PC-9 (cell line): ENCODE results near the gene SYTL2. TPM values are rescaled to one million over a fixed set of nuclear protein-coding genes. Genes with fewer than 3 reads are reported as not detected.

Experiments used
- BruUV-seq: library from RNA; stranded (reverse); fragments of 400-500 nt; replicated peaks from 2 replicates; lab custom pipeline; 2021; lab: Mats Ljungman, UMichigan
- CTCF ChIA-PET: fragments of 300-600 bp; sonication (Branson Sonifier 250); formaldehyde crosslinking; loops from one replicate; lab custom pipeline; 2022; ENCODE audit warnings: antibody characterized with exemption; lab: Charles Lee
- POLR2A ChIA-PET: fragments of 300-600 bp; sonication (Branson Sonifier 250); formaldehyde crosslinking; loops from one replicate; lab custom pipeline; 2022; ENCODE audit warnings: antibody characterized with exemption; ENCODE audit not compliant: unreplicated experiment; lab: Charles Lee
- DNase-seq, 2 experiments: peaks; one replicate each; pipeline versions ENCODE4 v3.0.0 to v3.0.0-alpha.2; 2015 to 2022; ENCODE audit warnings: mixed read lengths in 1 of 2
- H2AFZ ChIP-seq: fragments of 200-600 bp; sonication (generic); 2 replicates; pipeline ENCODE4 v1.8.1; 2017; ENCODE audit warnings: antibody characterized with exemption
- H3F3A ChIP-seq: fragments of 200-600 bp; sonication (generic); 2 replicates; pipeline ENCODE4 v1.8.1; 2017; ENCODE audit warnings: antibody characterized with exemption, mild to moderate bottlenecking, low read depth; ENCODE audit not compliant: insufficient read depth
- H3K27ac ChIP-seq: fragments of 200-600 bp; sonication (generic); 2 replicates; pipeline ENCODE4 v1.6.1; 2016; ENCODE audit warnings: mixed run types
- H3K27me3 ChIP-seq: fragments of 200-600 bp; sonication (generic); 2 replicates; pipeline ENCODE4 v1.6.1; 2016; ENCODE audit warnings: low read depth, mixed run types; ENCODE audit not compliant: insufficient read depth
- H3K36me3 ChIP-seq: fragments of 200-600 bp; sonication (generic); 2 replicates; pipeline ENCODE4 v1.6.1; 2016; ENCODE audit warnings: low read depth, mixed run types
- H3K4me1 ChIP-seq: fragments of 200-600 bp; sonication (generic); replicated peaks from 2 replicates; pipeline ENCODE4 v1.6.1; 2016; ENCODE audit warnings: mixed run types; ENCODE audit not compliant: insufficient read depth
- H3K4me2 ChIP-seq: fragments of 200-600 bp; sonication (generic); 2 replicates; pipeline ENCODE4 v1.6.1; 2017; ENCODE audit warnings: mixed run types
- H3K4me3 ChIP-seq: fragments of 200-600 bp; sonication (generic); 2 replicates; pipeline ENCODE4 v1.6.1; 2016; ENCODE audit warnings: mixed run types
- H3K79me2 ChIP-seq: fragments of 200-600 bp; sonication (generic); 2 replicates; pipeline ENCODE4 v1.6.1; 2017; ENCODE audit warnings: low read depth, mixed run types
- H3K9me2 ChIP-seq: fragments of 200-600 bp; sonication (generic); 2 replicates; pipeline ENCODE4 v1.8.1; 2017; ENCODE audit warnings: mild to moderate bottlenecking; ENCODE audit not compliant: insufficient read depth
- H3K9me3 ChIP-seq: fragments of 200-600 bp; sonication (generic); 2 replicates; pipeline ENCODE4 v1.8.1; 2016; ENCODE audit warnings: low read depth; ENCODE audit not compliant: insufficient read depth
- H4K20me1 ChIP-seq: fragments of 200-600 bp; sonication (generic); 2 replicates; pipeline ENCODE4 v1.8.1; 2017; ENCODE audit not compliant: insufficient read depth
- EZH2 ChIP-seq: fragments of 200-600 bp; sonication (generic); IDR thresholded peaks from 2 replicates; pipeline ENCODE4 v1.8.0; 2017; ENCODE audit warnings: antibody characterized with exemption, low read depth
- intact Hi-C: fragments of 100-400 bp; cut with micrococcal nuclease; formaldehyde crosslinking; loops from one replicate; pipeline ENCODE4 v1.10.0; 2022; ENCODE audit not compliant: unreplicated experiment
- total RNA-seq: library from RNA; stranded (reverse); gene quantifications from 2 replicates; pipeline ENCODE4 v1.2.3, GENCODE V29; 2021
- TF ChIP-seq, protein P1 (sequence below): fragments of 200-600 bp; sonication (generic); conservative IDR thresholded peaks from 2 replicates; pipeline ENCODE4 v1.6.1; 2017; ENCODE audit warnings: mixed run types, antibody characterized with exemption, mild to moderate bottlenecking, moderate library complexity

Gene SYTL2
- total RNA-seq, 1 experiment from 2014 or later, result 13.3 TPM

DNA sequence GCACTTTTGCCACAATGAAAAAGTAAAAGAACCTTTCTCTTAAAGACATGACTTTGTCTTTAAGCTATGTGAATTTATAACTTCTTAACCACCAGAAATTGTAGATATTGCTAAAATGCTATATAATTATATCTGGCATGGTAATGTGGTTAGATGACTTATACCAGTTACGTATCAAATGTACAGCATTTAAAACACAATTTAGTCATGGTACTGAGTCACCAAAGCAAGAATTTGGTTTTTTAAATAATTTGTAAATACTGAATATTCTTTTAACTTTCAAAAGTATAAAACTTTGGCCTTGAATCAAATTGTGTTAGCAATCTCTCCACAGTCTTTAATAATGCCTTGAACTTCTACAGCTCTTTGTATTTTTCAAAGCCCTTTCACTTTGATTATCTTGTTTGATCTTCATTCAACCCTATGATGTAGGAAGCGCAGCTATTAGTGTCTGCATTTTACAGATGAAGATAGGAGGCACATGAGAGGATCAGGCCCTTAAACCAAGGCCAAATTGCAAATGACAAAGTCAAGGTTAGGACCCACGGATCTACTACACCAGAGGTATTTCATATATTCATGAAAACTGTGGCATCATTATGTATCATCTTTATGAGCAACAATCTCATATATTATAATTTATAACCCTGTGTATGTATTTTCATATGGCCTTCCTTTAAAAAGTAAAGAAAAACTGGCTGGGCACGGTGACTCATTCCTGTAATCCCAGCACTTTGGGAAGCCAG lies 4.4 kb upstream of the SYTL2 start:
- no peak overlapping the region for H3K4me3 ChIP-seq
- H3K79me2 ChIP-seq, result no peaks in the 10 kb centered on the region
- H3K4me1 ChIP-seq, result peaks cover 21% of the 10 kb centered on the region
- H3F3A ChIP-seq, result peaks cover 4% of the 10 kb centered on the region; the same call in 1 of the 2 replicates
- DNase-seq, result no peak
- peak overlapping the region; percentile 9; the same call in 1 of the 2 replicates for H3K4me2 ChIP-seq
- no peak overlapping the region for H3K27ac ChIP-seq
- TF ChIP-seq, protein P1, sequence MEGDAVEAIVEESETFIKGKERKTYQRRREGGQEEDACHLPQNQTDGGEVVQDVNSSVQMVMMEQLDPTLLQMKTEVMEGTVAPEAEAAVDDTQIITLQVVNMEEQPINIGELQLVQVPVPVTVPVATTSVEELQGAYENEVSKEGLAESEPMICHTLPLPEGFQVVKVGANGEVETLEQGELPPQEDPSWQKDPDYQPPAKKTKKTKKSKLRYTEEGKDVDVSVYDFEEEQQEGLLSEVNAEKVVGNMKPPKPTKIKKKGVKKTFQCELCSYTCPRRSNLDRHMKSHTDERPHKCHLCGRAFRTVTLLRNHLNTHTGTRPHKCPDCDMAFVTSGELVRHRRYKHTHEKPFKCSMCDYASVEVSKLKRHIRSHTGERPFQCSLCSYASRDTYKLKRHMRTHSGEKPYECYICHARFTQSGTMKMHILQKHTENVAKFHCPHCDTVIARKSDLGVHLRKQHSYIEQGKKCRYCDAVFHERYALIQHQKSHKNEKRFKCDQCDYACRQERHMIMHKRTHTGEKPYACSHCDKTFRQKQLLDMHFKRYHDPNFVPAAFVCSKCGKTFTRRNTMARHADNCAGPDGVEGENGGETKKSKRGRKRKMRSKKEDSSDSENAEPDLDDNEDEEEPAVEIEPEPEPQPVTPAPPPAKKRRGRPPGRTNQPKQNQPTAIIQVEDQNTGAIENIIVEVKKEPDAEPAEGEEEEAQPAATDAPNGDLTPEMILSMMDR, result no peak
- TF ChIP-seq EZH2, result no peak
- ChIA-PET CTCF (no interaction called here), POLR2A (no interaction called here)
- no peaks in the 10 kb centered on the region for H3K36me3 ChIP-seq
- no peaks in the 10 kb centered on the region for H3K27me3 ChIP-seq
- H3K9me3 ChIP-seq, result no peaks in the 10 kb centered on the region
- intact Hi-C loops, result no loop called here
- H3K9me2 ChIP-seq, result no peaks in the 10 kb centered on the region
- no TSS peak for BruUV-seq
- H4K20me1 ChIP-seq, result no peaks in the 10 kb centered on the region
- no peak overlapping the region for H2AFZ ChIP-seq

DNA sequence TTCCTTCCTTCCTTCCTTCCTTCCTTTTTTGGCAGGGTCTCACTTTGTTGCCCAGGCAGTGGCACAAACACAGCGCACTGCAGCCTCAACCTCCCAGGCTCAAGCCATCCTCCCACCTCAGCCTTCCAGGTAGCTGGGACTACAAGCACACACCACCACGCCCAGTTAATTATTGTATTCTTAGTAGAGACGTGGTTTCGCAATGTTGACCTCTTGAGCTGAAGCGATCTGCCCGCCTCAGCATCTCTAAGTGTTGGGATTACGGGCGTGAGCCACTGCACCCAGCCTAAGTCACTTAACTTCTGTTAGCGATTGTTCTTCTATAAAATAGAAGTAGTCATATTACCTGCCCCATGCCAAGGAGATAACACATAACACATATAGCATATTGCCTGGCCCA lies 2.8 kb upstream of the SYTL2 start:
- TF ChIP-seq EZH2, result no peak
- TF ChIP-seq, protein P1, result no peak
- Histone ChIP-seq H3K27me3 (no peaks in the 10 kb centered on the region), H3K9me2 (no peaks in the 10 kb centered on the region), H3K79me2 (no peaks in the 10 kb centered on the region), H3F3A (peaks cover 9% of the 10 kb centered on the region; the same call in 1 of the 2 replicates), H3K4me2 (no peak overlapping the region), H3K27ac (no peak overlapping the region), H3K4me1 (peaks cover 34% of the 10 kb centered on the region), H3K4me3 (no peak overlapping the region), H2AFZ (no peak overlapping the region), H3K36me3 (no peaks in the 10 kb centered on the region), H4K20me1 (no peaks in the 10 kb centered on the region), H3K9me3 (no peaks in the 10 kb centered on the region)
- DNase-seq, result no peak
- ChIA-PET POLR2A (no interaction called here), CTCF (no interaction called here)
- BruUV-seq, result no TSS peak
- intact Hi-C loops, result no loop called here

DNA sequence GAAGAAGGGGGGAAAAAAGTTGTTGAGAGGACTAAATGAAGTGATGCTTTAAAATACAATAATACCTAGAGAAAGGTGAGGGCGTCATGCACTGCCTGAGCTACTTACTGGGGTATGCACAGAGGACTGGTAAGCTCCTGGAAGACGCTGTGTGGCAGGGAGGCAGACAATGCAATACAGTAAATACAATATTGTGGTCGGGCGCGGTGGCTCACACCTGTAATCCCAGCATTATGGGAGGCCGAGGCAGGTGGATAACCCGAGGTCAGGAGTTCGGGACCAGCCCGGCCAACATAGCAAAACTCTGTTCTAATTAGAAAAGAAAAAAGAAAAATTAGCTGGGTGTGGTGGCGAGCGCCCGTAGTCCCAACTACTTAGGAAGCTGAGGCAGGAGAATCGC lies 683 bp upstream of the SYTL2 start:
- Histone ChIP-seq H3K27ac (no peak overlapping the region), H3K4me2 (peak overlapping the region; percentile 97), H2AFZ (peak overlapping the region; percentile 85), H3K79me2 (no peaks in the 10 kb centered on the region), H3K36me3 (no peaks in the 10 kb centered on the region), H3F3A (peaks cover 9% of the 10 kb centered on the region; the same call in 1 of the 2 replicates), H4K20me1 (no peaks in the 10 kb centered on the region), H3K9me3 (no peaks in the 10 kb centered on the region), H3K27me3 (no peaks in the 10 kb centered on the region), H3K4me3 (peak overlapping the region; percentile 81; the same call in 1 of the 2 replicates), H3K9me2 (no peaks in the 10 kb centered on the region), H3K4me1 (peaks cover 34% of the 10 kb centered on the region)
- no TSS peak for BruUV-seq
- CTCF ChIA-PET, result no interaction called here
- no peak for TF ChIP-seq EZH2
- TF ChIP-seq, protein P1, result no peak
- no peak for DNase-seq
- POLR2A ChIA-PET, result no interaction called here
- intact Hi-C loops, result loop anchor here (2.0 kb wide), 1 partner anchor 33 kb away; no protein-coding TSS in a partner anchor
